ENCODE measurements around the gene NDE1. TPM values are rescaled to one million over a fixed set of nuclear protein-coding genes. Genes with fewer than 3 reads are reported as not detected.

The NDE1 gene
- total and polyA plus RNA-seq, 4 donors, result 2.5 to 17.3 (median 4.4) TPM

GRCh38 chr16:15747937-15748336 lies 97.9 kb downstream of the NDE1 start:
- Histone ChIP-seq H3K4me1 (ENCODE audit: control insufficient read depth in 4 of 4, insufficient read depth in 4 of 4, low read length in 3 of 4) (no peaks in the 10 kb centered on the region), H3K9ac (ENCODE audit: low read depth in 1 of 2, low read length in 2 of 2) (no peak overlapping the region), H3K27me3 (ENCODE audit: control insufficient read depth in 4 of 4, insufficient read depth in 4 of 4, low read length in 3 of 4) (no peaks in the 10 kb centered on the region), H3K27ac (ENCODE audit: low read depth in 1 of 2, low read length in 2 of 2) (no peak overlapping the region), H3K9me3 (ENCODE audit: control insufficient read depth in 4 of 4, low read length in 3 of 4) (no peaks in the 10 kb centered on the region), H3K36me3 (ENCODE audit: control insufficient read depth in 4 of 4, insufficient read depth in 3 of 4, low read depth in 1 of 4, low read length in 3 of 4) (no peaks in the 10 kb centered on the region), H3K4me3 (ENCODE audit: low read depth in 1 of 3, low read length in 3 of 3) (no peak overlapping the region)
- 94% methylated on average over 14 of the region's 14 CpGs for WGBS
- DNase-seq (ENCODE audit: low spot score), result no peak
- TF ChIP-seq TAF1 (conservative IDR thresholded peaks at IDR 0.05), result no peak
- no peak for TF ChIP-seq CTCF (IDR thresholded peaks at IDR 0.05; ENCODE audit: low read depth, low read length, missing input control)
- TF ChIP-seq ZBTB33 (IDR thresholded peaks at IDR 0.05), result no peak
- no peak for TF ChIP-seq REST (IDR thresholded peaks at IDR 0.05)
- no peak for TF ChIP-seq RXRA (IDR thresholded peaks at IDR 0.05)
- no peak for TF ChIP-seq RAD21 (IDR thresholded peaks at IDR 0.05)
- TF ChIP-seq NR2F2 (IDR thresholded peaks at IDR 0.05), result no peak
- TF ChIP-seq FOXA1 (IDR thresholded peaks at IDR 0.05), result no peak
- TF ChIP-seq, protein P1, sequence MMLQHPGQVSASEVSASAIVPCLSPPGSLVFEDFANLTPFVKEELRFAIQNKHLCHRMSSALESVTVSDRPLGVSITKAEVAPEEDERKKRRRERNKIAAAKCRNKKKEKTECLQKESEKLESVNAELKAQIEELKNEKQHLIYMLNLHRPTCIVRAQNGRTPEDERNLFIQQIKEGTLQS (IDR thresholded peaks at IDR 0.05), result no peak
- TF ChIP-seq JUND (IDR thresholded peaks at IDR 0.05), result no peak
- TF ChIP-seq HNF4G (IDR thresholded peaks at IDR 0.05), result no peak
- no peak for TF ChIP-seq HNF4A (conservative IDR thresholded peaks at IDR 0.05)
- no peak for TF ChIP-seq FOXA2 (IDR thresholded peaks at IDR 0.05)
- no peak for TF ChIP-seq GABPA (IDR thresholded peaks at IDR 0.05 in 1 of 2, conservative IDR thresholded peaks at IDR 0.05 in 1 of 2)
- TF ChIP-seq, protein P2, sequence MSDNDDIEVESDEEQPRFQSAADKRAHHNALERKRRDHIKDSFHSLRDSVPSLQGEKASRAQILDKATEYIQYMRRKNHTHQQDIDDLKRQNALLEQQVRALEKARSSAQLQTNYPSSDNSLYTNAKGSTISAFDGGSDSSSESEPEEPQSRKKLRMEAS (IDR thresholded peaks at IDR 0.05), result no peak
- TF ChIP-seq SP1 (IDR thresholded peaks at IDR 0.05), result no peak
- no peak for TF ChIP-seq YY1 (IDR thresholded peaks at IDR 0.05)
- TF ChIP-seq EGR1 (IDR thresholded peaks at IDR 0.05; ENCODE audit: low read depth in 2 of 2), result no peak

Measured in liver (tissue), 9 donors.